Esophagus muscularis mucosa (tissue), 3 donors: Measurements from ENCODE around the gene RNF224.

Source experiments
- POLR2A ChIP-seq: fragments of 450-650 bp; IDR thresholded peaks from one replicate; pipeline ENCODE4 v1.6.1; 2017; ENCODE audit warnings: antibody characterized with exemption, moderate library complexity, mild to moderate bottlenecking, low read depth
- TF ChIP-seq, protein P1 (sequence below), 3 experiments: fragments of 200-600 bp in 2 of 3; fragments of 450-650 bp in 1 of 3; sonication (generic) in 2 of 3; IDR thresholded peaks; one replicate each; pipeline ENCODE4 v1.5.1; 2017 to 2019; ENCODE audit warnings: antibody characterized with exemption in 3 of 3, mild to moderate bottlenecking in 2 of 3, moderate library complexity in 1 of 3

DNA sequence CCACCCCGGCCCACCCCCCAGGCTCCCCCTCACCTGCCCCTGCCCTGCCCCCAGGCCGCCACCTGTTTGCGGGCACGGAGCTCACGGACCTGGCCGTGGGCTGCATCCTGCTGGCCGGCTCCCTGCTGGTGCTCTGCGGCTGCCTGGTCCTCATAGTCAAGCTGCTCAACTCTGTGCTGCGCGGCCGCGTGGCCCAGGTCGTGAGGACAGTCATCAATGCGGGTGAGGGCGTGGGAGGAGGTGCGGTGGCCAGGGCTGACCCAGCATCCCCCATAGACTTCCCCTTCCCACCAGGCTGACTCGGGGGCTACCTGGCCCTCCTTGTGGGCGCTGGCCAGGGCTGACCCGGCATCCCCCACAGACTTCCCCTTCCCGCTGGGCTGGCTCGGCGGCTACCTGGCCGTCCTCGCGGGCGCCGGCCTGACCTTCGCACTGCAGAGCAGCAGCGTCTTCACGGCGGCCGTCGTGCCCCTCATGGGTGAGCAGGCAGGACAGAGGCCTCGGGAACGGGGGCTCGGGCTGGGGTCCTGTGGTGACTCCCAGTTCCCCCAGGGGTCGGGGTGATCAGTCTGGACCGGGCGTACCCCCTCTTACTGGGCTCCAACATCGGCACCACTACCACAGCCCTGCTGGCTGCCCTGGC is 6.9 kb downstream of the RNF224 start:
- TF ChIP-seq, protein P1, sequence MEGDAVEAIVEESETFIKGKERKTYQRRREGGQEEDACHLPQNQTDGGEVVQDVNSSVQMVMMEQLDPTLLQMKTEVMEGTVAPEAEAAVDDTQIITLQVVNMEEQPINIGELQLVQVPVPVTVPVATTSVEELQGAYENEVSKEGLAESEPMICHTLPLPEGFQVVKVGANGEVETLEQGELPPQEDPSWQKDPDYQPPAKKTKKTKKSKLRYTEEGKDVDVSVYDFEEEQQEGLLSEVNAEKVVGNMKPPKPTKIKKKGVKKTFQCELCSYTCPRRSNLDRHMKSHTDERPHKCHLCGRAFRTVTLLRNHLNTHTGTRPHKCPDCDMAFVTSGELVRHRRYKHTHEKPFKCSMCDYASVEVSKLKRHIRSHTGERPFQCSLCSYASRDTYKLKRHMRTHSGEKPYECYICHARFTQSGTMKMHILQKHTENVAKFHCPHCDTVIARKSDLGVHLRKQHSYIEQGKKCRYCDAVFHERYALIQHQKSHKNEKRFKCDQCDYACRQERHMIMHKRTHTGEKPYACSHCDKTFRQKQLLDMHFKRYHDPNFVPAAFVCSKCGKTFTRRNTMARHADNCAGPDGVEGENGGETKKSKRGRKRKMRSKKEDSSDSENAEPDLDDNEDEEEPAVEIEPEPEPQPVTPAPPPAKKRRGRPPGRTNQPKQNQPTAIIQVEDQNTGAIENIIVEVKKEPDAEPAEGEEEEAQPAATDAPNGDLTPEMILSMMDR (IDR thresholded peaks at IDR 0.05): no peak
- no peak for TF ChIP-seq POLR2A
